GM21528 (cell line): Measurements from ENCODE around the gene LILRB3.
"Not testable (repeated sequence)": the region's sequence is repeated elsewhere in the genome, so short reads cannot be mapped to it uniquely, and the experiment has no call there.

ENCODE experiments used
- ATAC-seq: cut with Tn5 transposase; IDR thresholded peaks from one replicate; pipeline ENCODE4 v1.9.1; 2021; ENCODE audit warnings: mild to moderate bottlenecking, moderate library complexity; ENCODE audit not compliant: unreplicated experiment, low FRiP score

The LILRB3 gene

DNA sequence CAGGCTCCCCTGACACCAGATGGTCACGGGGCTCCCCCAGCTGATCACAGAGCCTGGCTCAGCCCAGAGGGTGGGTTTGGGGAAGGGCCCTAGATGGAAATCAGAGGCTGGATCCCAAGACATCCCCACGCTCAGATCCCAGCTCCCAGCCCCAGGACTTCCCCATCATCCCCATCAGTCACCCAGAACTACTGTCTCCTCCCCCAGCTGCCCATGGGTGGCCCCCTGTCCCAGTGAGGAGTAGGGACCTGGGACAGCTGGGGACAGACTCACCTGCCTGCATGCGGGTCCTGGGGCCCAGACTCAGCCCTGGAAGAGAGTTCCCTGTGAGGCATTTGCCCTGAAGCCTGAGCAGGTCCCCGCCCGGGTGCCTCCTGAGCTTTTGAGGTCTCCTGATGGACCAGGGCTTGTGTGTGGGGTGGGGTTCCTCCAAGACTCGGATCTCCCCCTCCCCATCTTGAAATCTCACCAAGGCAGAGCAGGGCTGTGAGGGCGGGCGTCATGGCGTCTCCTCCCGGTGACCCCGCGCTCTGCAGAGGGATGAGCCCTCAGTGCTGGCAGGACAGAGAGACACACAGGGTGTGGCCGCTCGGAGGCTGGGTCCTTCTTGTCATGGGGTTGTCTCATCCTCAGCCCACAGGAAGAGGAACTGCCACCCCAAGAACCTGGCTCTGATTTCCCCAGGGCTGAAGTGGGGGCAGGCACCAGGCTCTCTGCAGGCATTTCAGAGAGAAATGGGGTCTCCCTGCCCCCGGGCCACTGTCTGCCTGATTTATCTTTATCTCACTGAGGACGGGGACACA is at the start of gene LILRB3:
LILRB3 (minus strand) TSS at position 534 of the 803 bp plus-strand sequence; CDS start at position 503, 31 bp downstream.
- ATAC-seq = not testable (repeated sequence)

GRCh38 chr19:54272181-54272580 is 49.4 kb upstream of the LILRB3 start:
- ATAC-seq = not testable (repeated sequence)

- ATAC-seq = not testable (repeated sequence)
Observed at GRCh38 chr19:54271587-54271986, 48.8 kb upstream of the LILRB3 start.

- no peak for ATAC-seq
Observed at GRCh38 chr19:54271106-54271505, 48.3 kb upstream of the LILRB3 start.

- no peak for ATAC-seq
Observed at GRCh38 chr19:54268936-54269335, 46.1 kb upstream of the LILRB3 start.

- ATAC-seq = no peak
Observed at GRCh38 chr19:54266133-54266532, 43.3 kb upstream of the LILRB3 start.

DNA sequence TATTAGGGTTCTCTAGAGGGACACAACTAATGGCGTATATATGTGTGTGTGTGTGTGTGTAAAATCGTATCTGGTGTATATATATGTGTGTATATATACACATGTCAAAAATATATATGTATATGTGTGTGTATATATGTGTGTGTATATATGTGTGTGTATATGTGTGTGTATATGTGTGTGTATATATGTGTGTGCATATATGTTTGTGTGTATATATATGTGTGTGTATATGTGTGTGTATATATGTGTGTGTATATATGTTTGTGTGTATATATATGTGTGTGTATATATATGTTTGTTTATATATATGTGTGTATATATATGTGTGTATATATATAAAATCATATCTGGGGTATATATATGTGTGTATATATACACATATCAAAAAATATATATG is 39.7 kb upstream of the LILRB3 start:
- no peak for ATAC-seq

DNA sequence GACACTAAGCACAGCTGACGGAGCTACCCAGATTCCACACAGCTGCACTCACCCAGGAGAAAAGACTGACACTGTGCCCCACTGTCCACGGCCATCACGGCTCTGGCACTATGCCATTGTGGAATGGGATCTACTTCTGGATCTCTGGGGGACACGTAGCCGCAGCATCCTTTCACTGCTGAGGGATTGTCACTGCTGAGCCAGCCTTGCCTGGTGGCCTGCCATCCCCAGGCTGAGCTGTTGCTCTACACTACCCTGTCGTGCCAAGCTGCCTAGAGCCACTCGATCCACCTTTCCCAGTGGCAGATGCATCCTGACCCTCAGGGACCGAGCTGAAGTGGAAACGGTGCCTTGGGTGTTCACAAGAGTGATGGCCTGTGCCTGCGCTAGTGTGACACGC is 39.3 kb upstream of the LILRB3 start:
- no peak for ATAC-seq

DNA sequence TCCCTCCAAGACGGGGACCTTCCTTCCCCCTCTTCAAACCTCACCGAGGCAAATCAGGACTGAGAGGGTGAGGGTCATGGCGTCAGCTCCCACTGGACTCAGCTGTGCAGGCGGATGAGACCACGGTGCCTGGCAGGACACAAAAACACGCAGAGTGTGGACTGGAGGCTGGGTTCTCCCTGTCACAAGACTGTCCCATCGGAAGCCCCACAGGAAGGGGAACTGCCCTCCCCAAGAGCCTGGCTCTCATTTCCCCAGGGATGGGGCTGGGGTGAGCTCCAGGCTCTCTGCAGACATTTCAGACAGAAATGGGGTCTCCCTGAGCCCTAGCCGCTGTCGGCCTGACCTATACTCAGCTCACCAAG is 34.3 kb upstream of the LILRB3 start, which contains the start of gene LILRB5:
LILRB5 (minus strand) TSS at position 158 of the 365 bp plus-strand sequence; CDS start at position 78, 80 bp downstream.
- no peak for ATAC-seq

DNA sequence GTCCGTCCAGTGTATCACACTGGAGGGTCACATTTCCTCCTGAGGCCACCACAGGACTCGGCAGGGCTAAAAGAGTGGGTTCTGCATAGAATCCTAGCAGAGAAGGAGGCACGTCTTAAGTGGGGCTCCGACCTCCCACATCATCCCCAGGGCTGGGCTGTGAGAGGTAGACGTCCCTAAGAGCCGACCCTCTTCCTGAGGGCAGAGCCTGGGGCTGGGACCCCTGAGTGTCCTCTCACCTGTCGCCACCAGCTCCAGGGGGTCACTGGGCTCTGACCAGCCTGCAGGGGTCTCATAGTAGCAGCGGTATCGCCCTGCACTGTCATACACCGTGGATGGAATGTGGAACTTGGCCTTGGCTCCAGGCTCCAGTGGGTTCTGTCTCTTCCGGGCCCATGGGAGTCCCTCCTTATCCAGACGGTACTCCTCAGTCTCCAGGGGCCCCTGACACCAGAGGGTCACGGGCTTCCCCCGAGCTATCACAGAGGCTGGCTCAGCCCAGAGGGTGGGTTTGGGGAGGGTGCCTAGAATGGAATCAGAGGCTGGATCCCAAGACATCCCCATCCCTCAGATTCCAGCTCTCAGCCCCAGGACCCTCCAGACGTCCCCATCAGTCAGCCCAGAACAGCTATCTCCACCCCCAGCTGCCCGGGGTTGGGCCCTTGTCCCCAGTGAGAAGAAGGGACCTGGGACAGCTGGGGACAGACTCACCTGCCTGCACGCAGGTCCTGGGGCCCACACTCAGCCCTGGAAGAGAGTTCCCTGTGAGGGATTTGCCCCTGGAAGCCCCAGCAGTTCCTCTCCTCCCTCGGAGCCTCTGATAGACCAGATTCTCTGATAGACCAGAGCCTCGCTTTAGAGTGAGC is 33.7 kb upstream of the LILRB3 start:
- no peak for ATAC-seq

- no peak for ATAC-seq
Observed at GRCh38 chr19:54255105-54255775, 32.4 kb upstream of the LILRB3 start.

DNA sequence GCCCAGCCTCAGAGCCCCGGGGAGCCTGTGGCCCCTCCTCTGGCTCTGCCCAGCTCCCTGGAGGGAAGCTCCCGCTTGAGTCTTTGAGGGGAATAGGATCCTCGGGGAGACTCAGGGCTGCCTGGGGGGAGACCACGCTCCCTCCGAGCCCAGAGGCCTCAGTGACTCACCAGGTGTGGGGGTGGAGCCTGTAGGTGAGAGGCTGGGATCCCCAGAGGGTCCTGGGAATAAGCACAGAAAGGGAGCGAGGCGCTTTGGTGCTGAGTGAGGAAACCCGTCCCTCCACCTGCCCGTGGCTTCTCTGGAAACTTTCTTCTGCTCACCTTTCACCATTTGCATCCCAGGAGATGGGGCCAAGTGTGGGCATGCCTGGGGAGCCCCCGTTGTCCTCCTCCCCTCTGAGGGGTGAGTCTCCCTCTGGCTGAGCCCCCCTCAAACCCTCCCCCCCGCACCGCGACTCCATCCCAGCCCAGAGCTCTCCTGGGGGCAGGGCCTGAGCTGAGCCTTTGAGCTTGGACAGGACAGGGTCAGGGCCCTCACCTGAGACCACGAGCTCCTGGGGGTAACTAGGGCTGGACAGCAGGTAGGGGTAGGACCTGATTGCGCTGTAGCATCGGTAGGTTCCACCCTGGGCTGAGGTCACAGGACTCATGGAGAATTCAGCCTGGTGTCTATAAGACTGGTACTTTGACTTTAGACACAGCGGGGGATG is 31.5 kb upstream of the LILRB3 start:
- no peak for ATAC-seq

DNA sequence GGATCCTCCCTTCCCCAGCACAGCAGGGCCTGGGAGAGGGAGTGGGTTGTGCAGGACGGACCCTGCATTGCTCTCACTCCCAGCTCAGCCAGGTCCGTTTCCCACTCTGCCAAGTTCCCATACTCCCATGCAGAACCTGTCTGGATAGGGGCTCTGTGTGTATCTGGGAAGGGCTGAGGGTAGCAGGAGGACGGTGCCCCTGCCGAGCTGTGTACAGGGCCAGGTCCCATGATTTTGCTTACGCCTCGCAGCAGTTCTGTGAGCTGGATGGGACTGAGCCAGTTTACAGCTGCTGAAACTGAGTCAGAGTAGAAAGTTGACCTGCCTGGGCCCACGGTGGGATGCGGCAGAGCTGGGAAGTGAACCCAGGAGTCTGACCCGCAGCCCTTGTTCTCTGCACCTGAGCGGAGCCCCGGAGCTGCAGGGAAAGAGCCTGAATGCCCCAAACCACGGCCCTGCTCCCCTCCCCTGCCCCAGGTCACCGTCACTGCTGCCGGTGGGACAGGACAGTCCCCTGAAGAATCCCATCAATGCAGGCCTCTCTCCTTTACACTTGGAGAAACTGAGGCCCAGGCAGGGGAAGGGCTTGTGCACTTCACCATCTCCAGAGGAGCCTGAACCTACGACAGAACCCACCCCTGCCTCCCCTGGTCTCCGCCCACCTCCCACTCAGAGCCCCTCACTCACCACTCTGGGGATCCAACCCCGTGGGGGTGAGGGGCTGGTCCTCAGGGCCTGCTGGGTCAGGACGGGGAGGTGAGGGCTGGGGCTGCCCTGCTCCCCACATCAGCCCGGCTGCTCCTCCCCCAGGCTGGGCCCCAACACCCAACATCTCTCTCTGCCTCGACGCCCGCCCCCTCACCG is 30.8 kb upstream of the LILRB3 start:
- no peak for ATAC-seq

DNA sequence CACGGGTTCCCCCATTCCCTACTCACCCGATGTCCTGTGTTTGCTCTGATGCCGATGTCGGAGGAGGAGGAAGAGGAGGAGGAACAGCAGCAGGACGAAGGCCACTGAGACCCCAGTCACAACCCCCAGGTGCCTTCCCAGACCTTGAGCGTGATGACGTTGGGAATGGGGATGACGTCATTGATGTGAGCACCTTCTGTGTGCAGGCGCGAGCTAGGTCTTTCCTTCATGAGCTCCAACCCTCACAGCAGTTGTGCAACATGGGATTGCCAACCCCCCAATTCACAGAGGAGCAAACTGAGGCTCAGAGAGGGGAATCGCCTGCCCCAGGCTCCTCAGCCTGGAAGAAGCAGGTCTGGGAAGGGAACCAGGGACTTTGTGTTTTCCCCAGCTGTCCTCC is 30.0 kb upstream of the LILRB3 start:
- no peak for ATAC-seq

GRCh38 chr19:54252243-54252642 is 29.4 kb upstream of the LILRB3 start:
- no peak for ATAC-seq

GRCh38 chr19:54248016-54248601 is 25.3 kb upstream of the LILRB3 start:
- no peak for ATAC-seq

DNA sequence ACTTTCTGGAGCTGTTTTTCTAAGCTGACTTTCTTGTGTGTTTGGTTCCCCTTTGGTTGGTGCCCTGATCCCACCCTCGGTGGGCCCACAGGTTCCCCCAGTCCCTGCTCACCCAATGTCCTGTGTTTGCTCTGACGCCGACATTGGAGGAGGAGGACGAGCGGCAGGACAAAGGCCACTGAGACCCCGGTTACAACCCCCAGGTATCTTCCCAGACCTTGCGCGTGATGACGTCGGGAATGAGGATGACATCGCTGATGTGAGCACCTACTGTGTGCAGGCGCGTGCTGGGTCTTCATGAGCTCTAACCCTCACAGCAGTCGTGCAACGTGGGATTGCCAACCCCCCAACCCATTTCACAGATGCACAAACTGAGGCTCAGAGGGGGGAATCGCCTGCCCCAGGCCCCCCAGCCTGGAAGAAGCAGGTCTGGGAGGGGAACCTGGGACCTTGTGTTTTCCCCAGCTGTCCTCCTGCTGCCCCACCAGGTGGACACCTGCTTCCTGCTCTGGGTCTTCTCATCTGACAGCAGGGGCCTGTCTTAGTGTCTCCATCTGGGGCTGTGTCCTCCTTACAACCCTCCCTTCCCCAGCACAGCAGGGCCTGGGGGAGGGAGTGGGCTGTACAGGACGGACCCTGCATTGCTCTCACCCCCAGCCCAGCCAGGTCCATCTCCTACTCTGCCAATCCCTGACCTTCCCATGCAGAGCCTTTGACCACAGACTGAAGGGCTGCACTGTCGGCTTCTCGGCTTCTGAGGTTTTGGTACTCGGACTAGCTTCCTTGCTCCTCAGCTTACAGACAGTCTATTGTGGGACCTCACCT is 24.5 kb upstream of the LILRB3 start:
- no peak for ATAC-seq

GRCh38 chr19:54245936-54246335 is 23.1 kb upstream of the LILRB3 start:
- no peak for ATAC-seq
